ENCODE results near the gene NEK10. TPM values are rescaled to one million over a fixed set of nuclear protein-coding genes. Genes with fewer than 3 reads are reported as not detected.

NEK10 gene
- total and polyA plus RNA-seq, 2 of the 13 experiments (the other 11 are each of a cell fraction or from before 2014, with no cell fraction given) = 2.8 to 14.2 TPM

- TF ChIP-seq ZBTB40 (IDR thresholded peaks at IDR 0.05) = no peak
- peak; percentile 86 for TF ChIP-seq ZBTB40 (CRISPR knock-in tag; IDR thresholded peaks at IDR 0.05)
- TF ChIP-seq PHF8 (CRISPR knock-in tag; IDR thresholded peaks at IDR 0.05) = no peak
- no peak for TF ChIP-seq ZNF564 (CRISPR knock-in tag; IDR thresholded peaks at IDR 0.05)
- no peak for TF ChIP-seq ZNF558 (CRISPR knock-in tag; IDR thresholded peaks at IDR 0.05; ENCODE audit: borderline replicate concordance)
- peak; percentile 31; the same call in 1 of the 2 replicates for TF ChIP-seq ZFY (CRISPR knock-in tag; IDR thresholded peaks at IDR 0.05)
- no peak for TF ChIP-seq ATF3 (CRISPR knock-in tag; IDR thresholded peaks at IDR 0.05)
- no peak for TF ChIP-seq CEBPZ (IDR thresholded peaks at IDR 0.05; ENCODE audit: low read length)
- peak; percentile 32; the same call in 1 of the 2 replicates for TF ChIP-seq ATF2 (CRISPR knock-in tag; IDR thresholded peaks at IDR 0.05)
- no peak for TF ChIP-seq ATF7-NPFF (CRISPR knock-in tag; IDR thresholded peaks at IDR 0.05; ENCODE audit: low read depth)
- TF ChIP-seq ETS1 (CRISPR knock-in tag; IDR thresholded peaks at IDR 0.05) = no peak
- no peak for TF ChIP-seq ZNF496 (CRISPR knock-in tag; IDR thresholded peaks at IDR 0.05; ENCODE audit: insufficient replicate concordance)
- TF ChIP-seq ELF1 (CRISPR knock-in tag; IDR thresholded peaks at IDR 0.05) = no peak
- TF ChIP-seq ZMAT3 (CRISPR knock-in tag; conservative IDR thresholded peaks at IDR 0.05) = no peak
- TF ChIP-seq JARID2 (CRISPR knock-in tag; IDR thresholded peaks at IDR 0.05; ENCODE audit: insufficient replicate concordance) = no peak
Observed at GRCh38 chr3:27366062-27366591, 3.1 kb downstream of the NEK10 start (continued).

All from HepG2 (cell line).